Heart left ventricle (tissue), 13 donors: ENCODE results near the gene RNF180.

Experiments used
- POLR2A ChIP-seq, 2 donors: fragments of 450-650 bp; IDR thresholded peaks; one replicate each; pipeline ENCODE4 v1.6.1; 2017; ENCODE audit warnings: antibody characterized with exemption in 2 of 2, mild to moderate bottlenecking in 2 of 2, moderate library complexity in 2 of 2
- TF ChIP-seq, protein P1 (sequence below), 12 donors: fragments of 200-600 bp; sonication (generic) in 4 of 12; IDR thresholded peaks; one replicate each; pipeline versions ENCODE4 v1.5.0 to v1.8.0; 2018 to 2022; ENCODE audit warnings: antibody characterized with exemption in 12 of 12, mild to moderate bottlenecking in 5 of 12
- donor health status: ischemic (EF 13 %, LVEDD 7.1; RV severe dilation, severe dysfunction).
- donor health status: DM: no; HTN: yes; CAD: no.
- donor health status: DM: no; HTN: no; CAD: no.
- donor health status: ischemic (EF 25% LVEDD 6.9; RV normal size, moderate dysfunction).
- donor health status: ischemic (EF 25% LVEDD 5.7; RV mildly dilated, moderate dysfunction).
- donor health status: ischemic (EF 35%, LVEDD 5.7; RV mildly dilated, moderate dysfunction).
- donor health status: nonischemic (EF 11% LVEDD 7.7; RV severe dilation, severe dysfunction).
- donor health status: DM: yes; HTN: yes; CAD: no.
- donor health status: PGD.
- donor health status: ischemic (EF 29% LVEDD 5.4; RV normal size, mild dysfunction).
- donor health status: nonischemic (EF 23%, LVEDD 6.1; RV moderate dilation, normal function).

DNA sequence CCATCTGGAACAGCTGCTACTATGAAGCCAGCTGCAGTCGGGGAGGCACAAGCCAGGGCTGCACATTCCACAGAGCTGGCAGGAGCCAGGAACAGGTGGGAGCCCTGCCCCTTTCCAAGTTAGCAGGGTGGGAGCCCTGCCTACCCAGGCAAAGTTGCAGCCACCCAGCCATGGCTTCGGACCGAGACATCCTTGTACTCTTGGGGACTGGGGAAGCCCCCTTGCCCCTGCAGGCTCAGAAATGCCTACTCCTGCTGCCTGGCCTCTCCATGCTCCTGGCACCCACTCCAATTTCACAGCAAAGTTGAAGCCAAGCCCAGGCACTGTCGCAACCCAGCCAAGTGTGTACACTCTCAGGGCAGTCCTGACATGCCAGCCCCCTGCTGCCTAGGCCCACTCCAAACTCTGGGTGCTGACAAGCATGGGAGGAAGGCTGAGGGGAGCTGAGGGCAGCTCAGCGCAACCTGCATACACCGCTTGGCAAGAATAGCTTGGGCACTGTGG, 165.1 kb downstream of the RNF180 start:
- TF ChIP-seq, protein P1, sequence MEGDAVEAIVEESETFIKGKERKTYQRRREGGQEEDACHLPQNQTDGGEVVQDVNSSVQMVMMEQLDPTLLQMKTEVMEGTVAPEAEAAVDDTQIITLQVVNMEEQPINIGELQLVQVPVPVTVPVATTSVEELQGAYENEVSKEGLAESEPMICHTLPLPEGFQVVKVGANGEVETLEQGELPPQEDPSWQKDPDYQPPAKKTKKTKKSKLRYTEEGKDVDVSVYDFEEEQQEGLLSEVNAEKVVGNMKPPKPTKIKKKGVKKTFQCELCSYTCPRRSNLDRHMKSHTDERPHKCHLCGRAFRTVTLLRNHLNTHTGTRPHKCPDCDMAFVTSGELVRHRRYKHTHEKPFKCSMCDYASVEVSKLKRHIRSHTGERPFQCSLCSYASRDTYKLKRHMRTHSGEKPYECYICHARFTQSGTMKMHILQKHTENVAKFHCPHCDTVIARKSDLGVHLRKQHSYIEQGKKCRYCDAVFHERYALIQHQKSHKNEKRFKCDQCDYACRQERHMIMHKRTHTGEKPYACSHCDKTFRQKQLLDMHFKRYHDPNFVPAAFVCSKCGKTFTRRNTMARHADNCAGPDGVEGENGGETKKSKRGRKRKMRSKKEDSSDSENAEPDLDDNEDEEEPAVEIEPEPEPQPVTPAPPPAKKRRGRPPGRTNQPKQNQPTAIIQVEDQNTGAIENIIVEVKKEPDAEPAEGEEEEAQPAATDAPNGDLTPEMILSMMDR (IDR thresholded peaks at IDR 0.05) = no peak
- no peak for TF ChIP-seq POLR2A (IDR thresholded peaks at IDR 0.05)
